Measurements from ENCODE around the gene NPY4R2. TPM values are rescaled to one million over a fixed set of nuclear protein-coding genes. Genes with fewer than 3 reads are reported as not detected.
"Not testable (repeated sequence)": the region's sequence is repeated elsewhere in the genome, so short reads cannot be mapped to it uniquely, and the experiment has no call there.

The NPY4R2 gene
- total RNA-seq: not detected
- long read RNA-seq: 0 reads

GRCh38 chr10:47918475-47918874, at the start of gene NPY4R2:
TSS of gene NPY4R2 (plus strand) at chr10:47918662. CDS start at chr10:47921988, 3,326 bp downstream.
- WGBS (ENCODE audit: insufficient coverage, low coverage, low lambda C conversion rate, missing lambda C conversion rate): no CpG with 5 or more reads among the region's 35 CpGs

GRCh38 chr10:47870887-47871286, 47.6 kb upstream of the NPY4R2 start:
- H3K36me3 ChIP-seq; H3K9me3 ChIP-seq; DNase-seq; H3K27me3 ChIP-seq; H3K27ac ChIP-seq; H3K4me3 ChIP-seq; intact Hi-C loops (cut with DNase I); H3K4me1 ChIP-seq: not testable (repeated sequence)
- no CpG with 5 or more reads among the region's 8 CpGs for WGBS (ENCODE audit: insufficient coverage, low coverage, low lambda C conversion rate, missing lambda C conversion rate)
- ATAC-seq: peak; percentile 23 to 63 (median 44)

More at GRCh38 chr10:47918475-47918874, at the start of gene NPY4R2:
- H3K4me1 ChIP-seq; H3K4me3 ChIP-seq; H3K27me3 ChIP-seq; H3K36me3 ChIP-seq; intact Hi-C loops (cut with DNase I); H3K9me3 ChIP-seq; H3K27ac ChIP-seq; ATAC-seq; DNase-seq: not testable (repeated sequence)

- DNase-seq; intact Hi-C loops (cut with DNase I); H3K27ac ChIP-seq; H3K4me1 ChIP-seq; H3K9me3 ChIP-seq; H3K27me3 ChIP-seq; H3K36me3 ChIP-seq; H3K4me3 ChIP-seq: not testable (repeated sequence)
- 90% methylated on average over 2 of the region's 8 CpGs for WGBS (ENCODE audit: insufficient coverage, low coverage, low lambda C conversion rate, missing lambda C conversion rate)
- peak in 3 of 4 donors; percentile 11 to 46 (median 41) for ATAC-seq
These were observed 46.8 kb upstream of the NPY4R2 start for GRCh38 chr10:47871485-47872180.

- WGBS (ENCODE audit: insufficient coverage, low coverage, low lambda C conversion rate, missing lambda C conversion rate): no CpG with 5 or more reads among the region's 5 CpGs
- H3K4me1 ChIP-seq; H3K36me3 ChIP-seq; H3K27ac ChIP-seq; ATAC-seq; intact Hi-C loops (cut with DNase I); H3K4me3 ChIP-seq; DNase-seq; H3K9me3 ChIP-seq; H3K27me3 ChIP-seq: not testable (repeated sequence)
These were observed 46.2 kb upstream of the NPY4R2 start for GRCh38 chr10:47872236-47872635.

GRCh38 chr10:47884239-47884638, 34.2 kb upstream of the NPY4R2 start:
- H3K27ac ChIP-seq; H3K4me3 ChIP-seq; H3K4me1 ChIP-seq; ATAC-seq; H3K36me3 ChIP-seq; H3K9me3 ChIP-seq; H3K27me3 ChIP-seq; DNase-seq; intact Hi-C loops (cut with DNase I): not testable (repeated sequence)
- no CpG with 5 or more reads among the region's 3 CpGs for WGBS (ENCODE audit: insufficient coverage, low coverage, low lambda C conversion rate, missing lambda C conversion rate)

DNA sequence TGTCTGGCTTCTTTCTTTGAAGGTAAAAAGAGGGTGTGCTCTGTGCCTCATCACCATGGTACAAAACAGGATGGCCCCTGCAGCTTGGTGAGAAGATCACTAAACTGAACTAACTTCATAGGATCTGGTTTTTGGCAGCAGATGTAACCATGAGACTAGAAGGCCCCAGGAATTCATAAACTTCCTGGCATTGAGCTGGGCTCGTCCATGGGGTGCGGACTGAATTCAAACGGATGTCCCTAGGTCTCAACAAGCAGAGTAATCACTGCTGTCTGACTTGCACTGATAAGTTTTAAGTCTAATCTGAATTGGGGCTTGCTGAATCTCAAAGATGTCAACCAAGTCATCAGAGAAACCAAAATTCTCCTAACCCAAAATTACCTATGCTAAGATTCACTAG, 33.5 kb upstream of the NPY4R2 start:
- H3K27ac ChIP-seq; intact Hi-C loops (cut with DNase I); H3K4me3 ChIP-seq; H3K27me3 ChIP-seq; H3K9me3 ChIP-seq; DNase-seq; ATAC-seq; H3K4me1 ChIP-seq; H3K36me3 ChIP-seq: not testable (repeated sequence)
- WGBS (ENCODE audit: insufficient coverage, low coverage, low lambda C conversion rate, missing lambda C conversion rate): no CpG with 5 or more reads among the region's 3 CpGs

GRCh38 chr10:47886356-47886755, 32.1 kb upstream of the NPY4R2 start:
- ATAC-seq; H3K27ac ChIP-seq; H3K4me3 ChIP-seq; H3K36me3 ChIP-seq; H3K4me1 ChIP-seq; H3K9me3 ChIP-seq; H3K27me3 ChIP-seq; DNase-seq; intact Hi-C loops (cut with DNase I): not testable (repeated sequence)
- no CpG with 5 or more reads among the region's 2 CpGs for WGBS (ENCODE audit: insufficient coverage, low coverage, low lambda C conversion rate, missing lambda C conversion rate)

DNA sequence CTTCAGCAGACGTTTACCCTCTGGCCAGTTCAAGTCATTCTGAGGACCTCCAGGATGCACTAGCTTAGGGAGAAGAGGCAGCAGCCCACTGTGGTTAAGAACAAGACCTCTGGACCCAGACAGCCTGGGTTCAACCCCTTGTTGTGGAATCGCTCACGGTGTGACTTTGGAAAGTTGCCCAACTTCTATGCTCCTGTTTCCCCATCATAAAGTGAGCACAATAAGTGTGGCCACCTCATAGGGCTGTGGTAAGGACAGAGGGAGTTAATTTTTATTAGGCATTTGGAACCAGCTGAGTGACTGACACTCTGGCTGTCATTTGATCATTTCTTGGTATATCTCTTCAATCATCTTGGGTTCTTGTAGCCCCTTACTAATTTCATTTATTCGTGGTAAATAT, 31.6 kb upstream of the NPY4R2 start:
- H3K4me1 ChIP-seq; DNase-seq; intact Hi-C loops (cut with DNase I); H3K27me3 ChIP-seq; H3K4me3 ChIP-seq; H3K27ac ChIP-seq; H3K9me3 ChIP-seq; H3K36me3 ChIP-seq; ATAC-seq: not testable (repeated sequence)
- no CpG with 5 or more reads among the region's 4 CpGs for WGBS (ENCODE audit: insufficient coverage, low coverage, low lambda C conversion rate, missing lambda C conversion rate)

DNA sequence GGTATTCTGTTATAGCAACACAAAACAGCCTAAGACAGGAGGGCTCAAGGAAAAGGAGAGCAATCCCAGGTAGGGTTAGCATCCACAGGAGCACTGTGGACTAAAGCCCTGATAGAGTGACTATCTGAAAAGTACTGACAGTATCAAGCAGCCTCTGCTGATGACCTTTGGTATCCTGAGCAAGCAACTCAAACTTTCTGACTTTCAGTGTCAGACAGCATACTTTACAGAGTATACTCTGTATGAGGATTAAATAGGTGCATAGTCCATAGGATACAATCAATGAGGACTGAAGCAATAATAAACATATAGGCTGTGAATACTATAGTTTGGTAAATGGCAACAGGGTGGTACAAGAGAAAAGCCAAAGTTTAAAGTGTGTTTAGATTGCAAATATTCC, 27.7 kb upstream of the NPY4R2 start:
- H3K27ac ChIP-seq; DNase-seq; intact Hi-C loops (cut with DNase I); H3K27me3 ChIP-seq; ATAC-seq; H3K4me3 ChIP-seq; H3K9me3 ChIP-seq; H3K36me3 ChIP-seq; H3K4me1 ChIP-seq: not testable (repeated sequence)

GRCh38 chr10:47892494-47893261, 25.8 kb upstream of the NPY4R2 start:
- H3K4me1 ChIP-seq; intact Hi-C loops (cut with DNase I); H3K4me3 ChIP-seq; H3K36me3 ChIP-seq; H3K27me3 ChIP-seq; H3K9me3 ChIP-seq; H3K27ac ChIP-seq; DNase-seq: not testable (repeated sequence)
- peak in 2 of 4 donors; percentile 15 to 21 for ATAC-seq
- WGBS (ENCODE audit: insufficient coverage, low coverage, low lambda C conversion rate, missing lambda C conversion rate): no CpG with 5 or more reads among the region's 2 CpGs

DNA sequence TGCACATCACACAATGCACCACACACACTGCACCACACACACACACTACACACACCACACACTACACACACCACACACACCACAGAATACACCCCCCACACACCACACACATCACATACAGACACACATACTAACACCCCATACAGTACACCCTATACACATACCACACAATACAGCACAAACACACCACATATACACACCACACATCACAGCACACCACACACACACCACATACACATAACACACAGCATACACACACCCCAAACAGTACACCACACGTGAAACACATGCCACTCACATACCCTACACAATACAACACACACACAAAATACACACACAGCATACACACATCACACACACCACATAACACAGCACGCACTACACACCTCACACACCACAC, 23.9 kb upstream of the NPY4R2 start:
- intact Hi-C loops (cut with DNase I); H3K27ac ChIP-seq; H3K27me3 ChIP-seq; H3K4me3 ChIP-seq; ATAC-seq; H3K36me3 ChIP-seq; DNase-seq; H3K9me3 ChIP-seq; H3K4me1 ChIP-seq: not testable (repeated sequence)
- WGBS (ENCODE audit: insufficient coverage, low coverage, low lambda C conversion rate, missing lambda C conversion rate): 63% methylated on average over 2 of the region's 2 CpGs
